PC-3 (cell line): ENCODE results near the gene MARCOL.

Experiments used
- EZH2 ChIP-seq: fragments of 300-600 bp; sonication (generic); IDR thresholded peaks from one replicate; pipeline ENCODE4 v1.6.1; 2017; ENCODE audit warnings: antibody characterized with exemption, mild to moderate bottlenecking, low read length; ENCODE audit not compliant: unreplicated experiment
- TF ChIP-seq, protein P1 (sequence below): fragments of 300-600 bp; sonication (generic); conservative IDR thresholded peaks from 2 replicates; pipeline ENCODE4 v1.5.1; 2017; ENCODE audit warnings: antibody characterized with exemption, low read depth, mild to moderate bottlenecking, low read length

DNA sequence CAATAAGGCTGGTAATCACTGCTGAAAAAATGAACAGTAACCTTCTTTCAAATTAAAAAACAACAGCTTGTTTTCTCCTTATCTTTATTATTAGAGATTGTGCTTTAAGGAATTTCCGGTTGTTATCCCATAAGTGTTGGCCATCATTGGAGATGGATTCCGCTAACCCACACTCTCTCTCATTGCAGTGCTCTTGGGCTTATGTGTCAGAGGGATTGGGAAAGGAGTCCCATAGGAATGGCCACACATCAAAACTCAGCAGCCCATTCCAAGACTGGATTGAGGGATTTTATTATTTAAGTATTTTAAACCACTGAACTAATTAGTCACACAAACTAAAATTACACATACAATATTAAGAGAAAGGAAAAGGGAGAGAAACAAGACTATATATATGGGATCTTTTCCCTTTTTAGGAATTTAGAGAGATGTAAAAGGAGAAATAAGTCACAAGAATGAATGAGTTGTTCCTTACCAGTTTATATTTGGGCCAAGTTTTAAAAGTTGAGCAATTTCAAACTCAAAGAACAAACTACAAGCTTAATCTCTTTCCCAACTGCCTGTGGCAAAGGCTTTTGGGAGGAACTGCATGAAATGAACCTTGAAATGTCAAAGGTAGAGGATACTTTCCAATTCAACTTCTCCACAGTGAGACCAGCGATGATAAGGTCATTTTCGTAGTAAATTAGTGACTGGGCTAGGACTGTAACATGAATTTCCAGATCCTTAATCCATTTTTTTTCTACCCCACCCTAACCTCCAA lies 33.1 kb upstream of the MARCOL start:
- TF ChIP-seq, protein P1, sequence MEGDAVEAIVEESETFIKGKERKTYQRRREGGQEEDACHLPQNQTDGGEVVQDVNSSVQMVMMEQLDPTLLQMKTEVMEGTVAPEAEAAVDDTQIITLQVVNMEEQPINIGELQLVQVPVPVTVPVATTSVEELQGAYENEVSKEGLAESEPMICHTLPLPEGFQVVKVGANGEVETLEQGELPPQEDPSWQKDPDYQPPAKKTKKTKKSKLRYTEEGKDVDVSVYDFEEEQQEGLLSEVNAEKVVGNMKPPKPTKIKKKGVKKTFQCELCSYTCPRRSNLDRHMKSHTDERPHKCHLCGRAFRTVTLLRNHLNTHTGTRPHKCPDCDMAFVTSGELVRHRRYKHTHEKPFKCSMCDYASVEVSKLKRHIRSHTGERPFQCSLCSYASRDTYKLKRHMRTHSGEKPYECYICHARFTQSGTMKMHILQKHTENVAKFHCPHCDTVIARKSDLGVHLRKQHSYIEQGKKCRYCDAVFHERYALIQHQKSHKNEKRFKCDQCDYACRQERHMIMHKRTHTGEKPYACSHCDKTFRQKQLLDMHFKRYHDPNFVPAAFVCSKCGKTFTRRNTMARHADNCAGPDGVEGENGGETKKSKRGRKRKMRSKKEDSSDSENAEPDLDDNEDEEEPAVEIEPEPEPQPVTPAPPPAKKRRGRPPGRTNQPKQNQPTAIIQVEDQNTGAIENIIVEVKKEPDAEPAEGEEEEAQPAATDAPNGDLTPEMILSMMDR = no peak
- no peak for TF ChIP-seq EZH2
